Measurements from ENCODE around the gene AFF1. TPM values are rescaled to one million over a fixed set of nuclear protein-coding genes. Genes with fewer than 3 reads are reported as not detected.

AFF1 gene
- total RNA-seq, 2 experiments from 2014 or later: 46.6 to 50.6 TPM

- Mint-ChIP-seq H3K27me3 (ENCODE audit: low read depth) (no peaks in the 10 kb centered on the region), H3K4me3 (no peak overlapping the region), H3K9me3 (no peaks in the 10 kb centered on the region), H3K36me3 (ENCODE audit: low read depth) (peaks cover 3% of the 10 kb centered on the region), H3K4me1 (ENCODE audit: low read depth) (peaks cover 40% of the 10 kb centered on the region), H3K27ac (no peak overlapping the region)
- no peak for DNase-seq
- intact Hi-C loops (cut with micrococcal nuclease): no loop called here
- CTCF ChIA-PET: interaction anchor here (0.6 to 2.0 kb wide), 8 partner anchors 10 to 147 kb away, joined by 3 to 8 read pairs (median 4); partner anchors contain the start of gene AFF1
Observed at GRCh38 chr4:86944964-86945781, 10.4 kb downstream of the AFF1 start.

- H3K36me3 Mint-ChIP-seq (ENCODE audit: low read depth): peaks cover 13% of the 10 kb centered on the region
- H3K4me1 Mint-ChIP-seq (ENCODE audit: low read depth): peaks cover 34% of the 10 kb centered on the region
- no peak overlapping the region for H3K4me3 Mint-ChIP-seq
- intact Hi-C loops (cut with micrococcal nuclease): loop anchor here (1.0 kb wide), 1 partner anchor 8 kb away; no protein-coding TSS in a partner anchor
- no peaks in the 10 kb centered on the region for H3K9me3 Mint-ChIP-seq
- DNase-seq: no peak
- CTCF ChIA-PET: no interaction called here
- H3K27me3 Mint-ChIP-seq (ENCODE audit: low read depth): no peaks in the 10 kb centered on the region
- no peak overlapping the region for H3K27ac Mint-ChIP-seq
Observed at GRCh38 chr4:86946868-86947500, 12.2 kb downstream of the AFF1 start.

DNA sequence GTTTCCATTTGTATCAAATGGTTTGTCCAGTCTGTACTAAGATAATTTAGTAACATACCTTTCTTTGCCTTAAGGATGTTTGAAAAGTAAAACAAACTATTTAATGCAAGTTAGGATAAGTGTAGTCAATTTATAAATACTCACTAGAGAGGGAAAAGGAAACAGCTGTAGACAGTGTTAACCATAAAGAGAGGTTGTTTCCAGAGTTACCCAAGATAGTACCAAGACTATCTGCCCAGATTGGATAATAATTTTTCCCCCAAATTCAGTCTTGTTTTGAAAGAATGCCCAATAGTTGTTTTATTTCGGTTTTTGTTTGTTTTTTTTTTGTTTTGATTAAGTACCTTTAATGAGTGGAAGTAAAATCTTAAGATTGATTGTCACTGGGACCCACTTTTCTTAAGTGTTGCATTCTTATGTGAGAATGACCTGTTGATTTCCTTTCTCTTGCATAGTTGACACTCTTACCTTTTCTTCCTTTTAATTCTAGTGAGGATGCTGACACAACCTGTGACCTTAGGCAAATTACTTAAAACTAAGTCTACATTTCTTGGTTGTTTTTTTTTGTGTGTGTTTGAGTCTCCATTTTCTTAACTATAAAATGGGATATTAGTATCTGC lies 12.8 kb downstream of the AFF1 start:
- Mint-ChIP-seq H3K27me3 (ENCODE audit: low read depth) (no peaks in the 10 kb centered on the region), H3K4me3 (no peak overlapping the region), H3K36me3 (ENCODE audit: low read depth) (peaks cover 13% of the 10 kb centered on the region), H3K9me3 (no peaks in the 10 kb centered on the region), H3K27ac (no peak overlapping the region), H3K4me1 (ENCODE audit: low read depth) (peaks cover 33% of the 10 kb centered on the region)
- no peak for DNase-seq
- CTCF ChIA-PET: no interaction called here
- intact Hi-C loops (cut with micrococcal nuclease): loop anchor here (1.0 kb wide), 1 partner anchor 8 kb away; no protein-coding TSS in a partner anchor

DNA sequence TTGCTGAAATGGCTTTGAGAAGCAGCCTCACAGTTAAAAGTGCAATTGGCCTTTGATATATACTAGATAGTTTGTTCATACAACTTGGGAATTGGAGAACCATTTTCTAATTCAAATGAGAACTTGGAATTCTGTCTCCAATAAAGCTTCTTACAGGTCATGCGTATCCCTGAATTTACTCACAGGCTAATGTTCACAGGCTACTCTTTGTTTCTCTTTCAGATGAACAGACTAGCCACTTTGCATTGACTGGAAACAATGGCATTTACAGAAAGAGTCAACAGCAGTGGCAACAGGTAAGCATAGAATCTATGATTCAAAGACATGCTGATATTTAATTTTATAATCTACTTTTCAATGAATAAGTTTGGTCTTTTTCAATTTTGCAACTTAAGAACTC lies 13.5 kb downstream of the AFF1 start:
- no peaks in the 10 kb centered on the region for H3K9me3 Mint-ChIP-seq
- CTCF ChIA-PET: no interaction called here
- peaks cover 13% of the 10 kb centered on the region for H3K36me3 Mint-ChIP-seq (ENCODE audit: low read depth)
- no peaks in the 10 kb centered on the region for H3K27me3 Mint-ChIP-seq (ENCODE audit: low read depth)
- no peak overlapping the region for H3K27ac Mint-ChIP-seq
- no peak overlapping the region for H3K4me3 Mint-ChIP-seq
- intact Hi-C loops (cut with micrococcal nuclease): no loop called here
- peaks cover 32% of the 10 kb centered on the region for H3K4me1 Mint-ChIP-seq (ENCODE audit: low read depth)
- no peak for DNase-seq

GRCh38 chr4:86950831-86951525 lies 16.2 kb downstream of the AFF1 start:
- Mint-ChIP-seq H3K4me1 (ENCODE audit: low read depth) (peaks cover 30% of the 10 kb centered on the region), H3K36me3 (ENCODE audit: low read depth) (peaks cover 18% of the 10 kb centered on the region), H3K27ac (no peak overlapping the region), H3K9me3 (no peaks in the 10 kb centered on the region), H3K4me3 (no peak overlapping the region), H3K27me3 (ENCODE audit: low read depth) (no peaks in the 10 kb centered on the region)
- CTCF ChIA-PET: interaction anchor here (0.7 kb wide), 1 partner anchor 470 kb away, joined by 4 read pairs; no protein-coding TSS in a partner anchor
- intact Hi-C loops (cut with micrococcal nuclease): no loop called here
- DNase-seq: no peak

DNA sequence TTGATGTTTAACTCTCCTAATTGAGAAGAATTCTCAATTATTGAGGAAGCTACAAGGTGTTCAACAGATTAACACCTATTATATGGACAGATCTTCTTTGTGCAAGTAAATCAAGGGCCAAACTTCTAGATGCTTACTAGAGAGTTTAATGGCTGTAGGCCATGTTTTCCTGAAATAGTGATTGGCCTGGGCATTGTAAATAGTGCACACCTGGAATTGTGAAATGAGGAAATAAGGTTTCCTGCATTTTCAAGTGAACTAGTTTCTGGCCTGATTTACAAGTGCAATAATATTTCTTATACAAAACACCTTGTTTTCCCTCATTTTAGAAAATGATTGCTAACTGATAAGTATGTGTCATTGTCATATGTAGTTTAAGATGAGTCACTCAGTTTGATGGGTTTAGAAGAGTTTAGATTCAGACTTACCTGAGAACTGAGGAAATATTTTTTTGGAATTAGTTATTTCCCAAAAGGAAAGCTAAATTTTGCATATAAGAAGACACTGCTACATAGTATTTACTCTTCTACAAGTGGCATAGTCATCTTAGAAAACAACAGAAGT lies 21.2 kb downstream of the AFF1 start:
- intact Hi-C loops (cut with micrococcal nuclease): no loop called here

DNA sequence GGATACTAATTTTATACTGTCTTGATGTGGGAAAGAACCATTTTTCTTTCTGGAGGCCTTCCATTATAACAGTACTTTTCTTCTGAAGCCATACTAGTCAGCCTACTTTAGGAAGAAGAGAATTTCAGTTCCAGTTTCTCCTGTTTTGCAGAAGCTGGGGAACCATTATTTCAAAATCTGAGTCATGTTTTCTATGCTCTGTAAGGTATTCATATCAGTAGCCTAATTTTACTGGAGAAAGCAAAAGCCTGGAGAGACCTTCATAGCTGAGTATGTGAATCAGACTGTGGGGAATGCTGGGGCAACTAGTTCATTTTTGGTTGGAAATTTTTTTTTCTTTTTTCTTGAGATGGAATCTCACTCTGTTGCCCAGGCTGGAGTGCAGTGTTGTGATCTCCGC lies 22.4 kb downstream of the AFF1 start:
- H3K4me1 Mint-ChIP-seq (ENCODE audit: low read depth): peaks cover 45% of the 10 kb centered on the region
- H3K9me3 Mint-ChIP-seq: no peaks in the 10 kb centered on the region
- CTCF ChIA-PET: no interaction called here
- no peak overlapping the region for H3K27ac Mint-ChIP-seq
- intact Hi-C loops (cut with micrococcal nuclease): loop anchor here (1.0 kb wide), 2 partner anchors 21 to 49 kb away; no protein-coding TSS in a partner anchor
- H3K4me3 Mint-ChIP-seq: no peak overlapping the region
- DNase-seq: no peak
- H3K27me3 Mint-ChIP-seq (ENCODE audit: low read depth): no peaks in the 10 kb centered on the region
- peaks cover 18% of the 10 kb centered on the region for H3K36me3 Mint-ChIP-seq (ENCODE audit: low read depth)

More for the DNA sequence above, 21.2 kb downstream of the AFF1 start:
- no peak for DNase-seq
- Mint-ChIP-seq H3K27me3 (ENCODE audit: low read depth) (no peaks in the 10 kb centered on the region), H3K9me3 (no peaks in the 10 kb centered on the region), H3K4me1 (ENCODE audit: low read depth) (peaks cover 37% of the 10 kb centered on the region), H3K27ac (no peak overlapping the region), H3K36me3 (ENCODE audit: low read depth) (peaks cover 17% of the 10 kb centered on the region), H3K4me3 (no peak overlapping the region)
- CTCF ChIA-PET: interaction anchor here (1.2 kb wide), 1 partner anchor 51 kb away, joined by 3 read pairs; no protein-coding TSS in a partner anchor

DNA sequence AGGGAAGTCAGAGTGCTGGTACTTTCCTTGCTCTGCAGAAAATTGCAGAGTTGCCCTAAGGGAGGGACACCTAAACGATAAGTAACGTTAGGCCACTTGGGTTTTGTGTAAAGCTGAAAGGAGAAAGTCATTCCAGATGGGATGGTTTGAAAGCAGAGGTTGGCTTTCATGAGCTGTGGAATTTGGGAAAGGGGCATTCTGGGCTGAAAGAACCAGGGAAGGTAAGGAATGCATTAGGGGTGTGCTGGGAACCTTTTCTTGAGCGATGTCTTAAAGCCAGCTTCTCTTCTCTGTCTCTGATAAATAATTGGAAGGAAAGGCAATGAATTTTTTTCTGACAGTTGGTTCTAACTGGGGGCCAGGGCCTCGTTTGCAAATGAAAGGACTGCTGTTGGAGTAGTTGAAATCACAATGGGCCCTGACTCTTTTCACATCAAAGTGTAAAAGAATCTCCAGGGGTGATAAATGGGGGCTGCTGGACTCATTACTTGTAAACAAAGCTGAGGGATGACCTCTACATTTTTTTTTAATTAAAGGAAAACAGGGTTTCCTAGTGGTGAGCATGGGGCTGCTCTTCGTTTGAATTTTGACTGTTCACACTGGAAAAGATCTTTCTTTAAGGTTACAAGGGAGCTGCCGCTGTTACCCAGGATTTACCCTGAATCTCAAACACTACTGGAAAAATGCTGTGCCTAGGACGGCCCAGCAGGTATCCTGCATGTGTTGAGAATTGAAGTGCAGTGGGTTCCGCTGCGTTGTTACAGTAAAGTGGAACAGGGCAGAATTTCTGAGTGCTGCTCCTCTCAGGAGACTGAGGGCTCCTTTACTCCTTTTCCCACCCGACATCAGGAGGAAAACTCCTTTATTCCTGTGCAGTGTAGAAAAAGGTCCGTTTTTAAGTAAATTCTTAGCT lies 25.0 kb downstream of the AFF1 start:
- no peaks in the 10 kb centered on the region for H3K27me3 Mint-ChIP-seq (ENCODE audit: low read depth)
- peaks cover 12% of the 10 kb centered on the region for H3K36me3 Mint-ChIP-seq (ENCODE audit: low read depth)
- peaks cover 54% of the 10 kb centered on the region for H3K4me1 Mint-ChIP-seq (ENCODE audit: low read depth)
- H3K27ac Mint-ChIP-seq: no peak overlapping the region
- intact Hi-C loops (cut with micrococcal nuclease): loop anchor here (2.0 kb wide), 1 partner anchor 17 kb away; no protein-coding TSS in a partner anchor
- CTCF ChIA-PET: interaction anchor here (0.8 to 1.8 kb wide), 2 partner anchors 22 to 25 kb away, joined by 6 to 8 read pairs; partner anchors contain the start of gene AFF1
- no peak for DNase-seq
- H3K9me3 Mint-ChIP-seq: no peaks in the 10 kb centered on the region
- no peak overlapping the region for H3K4me3 Mint-ChIP-seq

GRCh38 chr4:86960557-86960961 lies 25.7 kb downstream of the AFF1 start:
- H3K27ac Mint-ChIP-seq: no peak overlapping the region

GRCh38 chr4:86961116-86961515 lies 26.3 kb downstream of the AFF1 start:
- CTCF ChIA-PET: interaction anchor here (0.6 to 1.8 kb wide), 4 partner anchors 10 to 102 kb away, joined by 4 to 8 read pairs (median 4); partner anchors contain the start of gene AFF1
- DNase-seq: no peak
- Mint-ChIP-seq H3K4me3 (peak overlapping the region; percentile 9), H3K4me1 (ENCODE audit: low read depth) (peaks cover 46% of the 10 kb centered on the region), H3K27me3 (ENCODE audit: low read depth) (no peaks in the 10 kb centered on the region), H3K9me3 (no peaks in the 10 kb centered on the region), H3K36me3 (ENCODE audit: low read depth) (peaks cover 12% of the 10 kb centered on the region), H3K27ac (no peak overlapping the region)
- intact Hi-C loops (cut with micrococcal nuclease): loop anchor here (2.0 kb wide), 1 partner anchor 16 kb away; no protein-coding TSS in a partner anchor

More at GRCh38 chr4:86960557-86960961, 25.7 kb downstream of the AFF1 start:
- Mint-ChIP-seq H3K9me3 (no peaks in the 10 kb centered on the region), H3K36me3 (ENCODE audit: low read depth) (peaks cover 12% of the 10 kb centered on the region), H3K4me1 (ENCODE audit: low read depth) (peaks cover 52% of the 10 kb centered on the region), H3K4me3 (no peak overlapping the region), H3K27me3 (ENCODE audit: low read depth) (no peaks in the 10 kb centered on the region)
- intact Hi-C loops (cut with micrococcal nuclease): loop anchor here (2.0 kb wide), 1 partner anchor 16 kb away; no protein-coding TSS in a partner anchor
- no peak for DNase-seq
- CTCF ChIA-PET: interaction anchor here (0.8 to 1.8 kb wide), 3 partner anchors 23 to 38 kb away, joined by 4 to 8 read pairs (median 6); partner anchors contain the start of gene AFF1

All from activated naive CD4-positive, alpha-beta T cell treated with anti-CD3 and anti-CD28 coated beads for 36 hours (primary cell).